ENCODE measurements around the gene XXYLT1. TPM values are rescaled to one million over a fixed set of nuclear protein-coding genes. Genes with fewer than 3 reads are reported as not detected.
A peak's percentile ranks its signal among the peaks of the same experiment; 100 is the strongest.

The XXYLT1 gene
- total and polyA plus RNA-seq, 9 of the 15 experiments (the other 6 are each of a cell fraction or from before 2014, with no cell fraction given), result 1.9 to 18.9 (median 15.0) TPM

DNA sequence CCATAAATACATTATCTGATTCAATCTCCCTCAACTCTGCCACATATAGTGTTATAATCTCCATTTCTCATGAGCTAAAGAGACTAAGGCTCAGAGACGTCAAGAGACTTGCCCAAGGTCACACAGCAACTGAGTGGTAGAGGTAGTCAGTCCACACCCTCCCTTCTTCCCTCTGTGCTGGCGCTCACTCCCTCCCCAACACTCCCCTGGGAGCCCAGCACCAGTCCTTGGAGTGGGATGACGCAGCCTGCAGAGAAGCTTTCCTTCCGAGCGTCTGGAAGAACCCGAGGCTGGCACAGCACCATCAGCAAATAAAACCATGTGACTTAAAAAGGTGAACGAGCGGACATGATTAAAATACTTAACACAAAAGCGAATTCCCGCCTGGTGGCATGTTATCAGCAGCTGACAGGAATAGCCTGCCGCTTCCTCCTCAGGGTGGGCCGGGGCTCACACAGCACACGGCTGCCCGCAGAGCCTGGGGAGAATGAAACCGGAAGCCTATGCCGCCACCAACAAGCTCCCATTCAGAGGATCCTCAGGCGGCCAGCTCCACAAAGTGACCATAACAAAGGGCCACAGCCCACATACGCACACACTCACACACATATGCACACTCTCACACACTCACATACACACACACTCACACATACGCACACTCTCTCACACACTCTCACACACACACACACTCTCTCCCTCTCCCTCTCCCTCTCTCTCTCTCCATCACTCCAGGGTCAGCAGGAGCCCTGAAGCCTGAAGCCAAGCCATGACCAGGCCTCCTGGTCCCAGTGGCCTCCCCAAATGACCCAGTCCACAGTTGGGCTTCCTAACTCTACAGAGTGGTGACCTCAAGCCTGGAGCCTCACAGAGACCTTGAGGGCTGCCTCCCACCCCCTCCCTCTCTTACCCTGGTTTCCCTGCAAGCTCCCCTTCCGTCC lies 120.5 kb downstream of the XXYLT1 start (continued):
- TF ChIP-seq, protein P1, sequence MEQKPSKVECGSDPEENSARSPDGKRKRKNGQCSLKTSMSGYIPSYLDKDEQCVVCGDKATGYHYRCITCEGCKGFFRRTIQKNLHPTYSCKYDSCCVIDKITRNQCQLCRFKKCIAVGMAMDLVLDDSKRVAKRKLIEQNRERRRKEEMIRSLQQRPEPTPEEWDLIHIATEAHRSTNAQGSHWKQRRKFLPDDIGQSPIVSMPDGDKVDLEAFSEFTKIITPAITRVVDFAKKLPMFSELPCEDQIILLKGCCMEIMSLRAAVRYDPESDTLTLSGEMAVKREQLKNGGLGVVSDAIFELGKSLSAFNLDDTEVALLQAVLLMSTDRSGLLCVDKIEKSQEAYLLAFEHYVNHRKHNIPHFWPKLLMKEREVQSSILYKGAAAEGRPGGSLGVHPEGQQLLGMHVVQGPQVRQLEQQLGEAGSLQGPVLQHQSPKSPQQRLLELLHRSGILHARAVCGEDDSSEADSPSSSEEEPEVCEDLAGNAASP (IDR thresholded peaks at IDR 0.05), result no peak
- TF ChIP-seq ZFP30 (CRISPR knock-in tag; IDR thresholded peaks at IDR 0.05; ENCODE audit: borderline replicate concordance) (no peak), MYC (IDR thresholded peaks at IDR 0.05; ENCODE audit: low read depth, low read length) (peak; percentile 72), MYC (CRISPR knock-in tag; IDR thresholded peaks at IDR 0.05; ENCODE audit: borderline replicate concordance, low read depth) (peak; percentile 73), ARID1B (IDR thresholded peaks at IDR 0.05) (peak; percentile 78), XRCC3 (IDR thresholded peaks at IDR 0.05) (no peak), YBX1 (IDR thresholded peaks at IDR 0.05) (no peak), RBFOX2 (IDR thresholded peaks at IDR 0.05; ENCODE audit: low read depth, low read length) (peak; percentile 69), ELF2 (CRISPR knock-in tag; IDR thresholded peaks at IDR 0.05) (peak; percentile 56), ZFP36 (IDR thresholded peaks at IDR 0.05; ENCODE audit: low read depth, low read length, partially characterized antibody) (peak; percentile 98), ARNT (IDR thresholded peaks at IDR 0.05) (peak in 1 of 2 experiments; percentile 16; a peak in 3 of 4 replicates), XRCC4 (IDR thresholded peaks at IDR 0.05; ENCODE audit: extremely low read depth, insufficient read depth, insufficient read length) (no peak), TAF9B (IDR thresholded peaks at IDR 0.05; ENCODE audit: partially characterized antibody) (peak; percentile 63), MEIS2 (IDR thresholded peaks at IDR 0.05; ENCODE audit: partially characterized antibody) (peak; percentile 14)
- TF ChIP-seq, protein P2, sequence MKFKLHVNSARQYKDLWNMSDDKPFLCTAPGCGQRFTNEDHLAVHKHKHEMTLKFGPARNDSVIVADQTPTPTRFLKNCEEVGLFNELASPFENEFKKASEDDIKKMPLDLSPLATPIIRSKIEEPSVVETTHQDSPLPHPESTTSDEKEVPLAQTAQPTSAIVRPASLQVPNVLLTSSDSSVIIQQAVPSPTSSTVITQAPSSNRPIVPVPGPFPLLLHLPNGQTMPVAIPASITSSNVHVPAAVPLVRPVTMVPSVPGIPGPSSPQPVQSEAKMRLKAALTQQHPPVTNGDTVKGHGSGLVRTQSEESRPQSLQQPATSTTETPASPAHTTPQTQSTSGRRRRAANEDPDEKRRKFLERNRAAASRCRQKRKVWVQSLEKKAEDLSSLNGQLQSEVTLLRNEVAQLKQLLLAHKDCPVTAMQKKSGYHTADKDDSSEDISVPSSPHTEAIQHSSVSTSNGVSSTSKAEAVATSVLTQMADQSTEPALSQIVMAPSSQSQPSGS (CRISPR knock-in tag; IDR thresholded peaks at IDR 0.05), result no peak
- TF ChIP-seq, protein P3, sequence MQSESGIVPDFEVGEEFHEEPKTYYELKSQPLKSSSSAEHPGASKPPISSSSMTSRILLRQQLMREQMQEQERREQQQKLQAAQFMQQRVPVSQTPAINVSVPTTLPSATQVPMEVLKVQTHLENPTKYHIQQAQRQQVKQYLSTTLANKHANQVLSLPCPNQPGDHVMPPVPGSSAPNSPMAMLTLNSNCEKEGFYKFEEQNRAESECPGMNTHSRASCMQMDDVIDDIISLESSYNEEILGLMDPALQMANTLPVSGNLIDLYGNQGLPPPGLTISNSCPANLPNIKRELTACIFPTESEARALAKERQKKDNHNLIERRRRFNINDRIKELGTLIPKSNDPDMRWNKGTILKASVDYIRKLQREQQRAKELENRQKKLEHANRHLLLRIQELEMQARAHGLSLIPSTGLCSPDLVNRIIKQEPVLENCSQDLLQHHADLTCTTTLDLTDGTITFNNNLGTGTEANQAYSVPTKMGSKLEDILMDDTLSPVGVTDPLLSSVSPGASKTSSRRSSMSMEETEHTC (IDR thresholded peaks at IDR 0.05), result no peak
- TF ChIP-seq, protein P4, sequence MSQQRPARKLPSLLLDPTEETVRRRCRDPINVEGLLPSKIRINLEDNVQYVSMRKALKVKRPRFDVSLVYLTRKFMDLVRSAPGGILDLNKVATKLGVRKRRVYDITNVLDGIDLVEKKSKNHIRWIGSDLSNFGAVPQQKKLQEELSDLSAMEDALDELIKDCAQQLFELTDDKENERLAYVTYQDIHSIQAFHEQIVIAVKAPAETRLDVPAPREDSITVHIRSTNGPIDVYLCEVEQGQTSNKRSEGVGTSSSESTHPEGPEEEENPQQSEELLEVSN (IDR thresholded peaks at IDR 0.05; ENCODE audit: borderline replicate concordance in 1 of 2, extremely low read depth in 1 of 2, insufficient read depth in 1 of 2, insufficient read length in 1 of 2, low read depth in 1 of 2, low read length in 1 of 2, poor library complexity in 1 of 2, severe bottlenecking in 1 of 2), result peak; percentile 86 to 93

Data from K562 (cell line).